H1 (cell line): ENCODE results near the gene IQCN. TPM values are rescaled to one million over a fixed set of nuclear protein-coding genes. Genes with fewer than 3 reads are reported as not detected.

Source experiments
- CTCF ChIA-PET: fragments of 300-600 bp; sonication (Branson Sonifier 250); formaldehyde crosslinking; loops from one replicate; lab custom pipeline; 2021; ENCODE audit not compliant: partially characterized antibody; lab: Charles Lee
- POLR2A ChIA-PET: fragments of 300-600 bp; sonication (Branson Sonifier 250); formaldehyde crosslinking; loops from one replicate; lab custom pipeline; 2021; ENCODE audit warnings: inconsistent platforms; ENCODE audit not compliant: partially characterized antibody; lab: Charles Lee
- DNase-seq, 2 experiments: peaks; one replicate each; pipeline versions ENCODE4 v3.0.0 to v3.0.0-alpha.2; 2010 to 2022; ENCODE audit warnings: low spot score in 2 of 2, low read depth in 1 of 2, mixed read lengths in 1 of 2
- FAIRE-seq: peaks from 2 replicates; lab custom pipeline; 2011; peaks lifted over from hg19 to GRCh38; lab: Jason Lieb, UNC
- H2AFZ ChIP-seq: 2 replicates; pipeline ENCODE4 v1.8.1; 2012; ENCODE audit warnings: low read length, inconsistent platforms
- H2AK5ac ChIP-seq: 2 replicates; pipeline ENCODE4 v1.6.1; 2013; ENCODE audit warnings: low read depth, low read length
- H2BK120ac ChIP-seq: replicated peaks from 2 replicates; pipeline ENCODE3; 2013; ENCODE audit warnings: low read depth, low read length, inconsistent platforms
- H2BK12ac ChIP-seq: 2 replicates; pipeline ENCODE4 v1.6.1; 2013; ENCODE audit warnings: low read depth, low read length
- H2BK15ac ChIP-seq: 2 replicates; pipeline ENCODE4 v1.6.1; 2013; ENCODE audit warnings: low read length
- H2BK20ac ChIP-seq: 2 replicates; pipeline ENCODE4 v1.6.1; 2013; ENCODE audit warnings: low read length
- H2BK5ac ChIP-seq: 2 replicates; pipeline ENCODE4 v1.6.1; 2013; ENCODE audit warnings: low read depth, low read length
- H3K14ac ChIP-seq: 2 replicates; pipeline ENCODE4 v1.6.1; 2013; ENCODE audit warnings: inconsistent platforms; ENCODE audit not compliant: insufficient read length
- H3K18ac ChIP-seq: 2 replicates; pipeline ENCODE4 v1.6.1; 2013; ENCODE audit warnings: low read length; ENCODE audit errors: extremely low read depth
- H3K23ac ChIP-seq: 2 replicates; pipeline ENCODE4 v1.6.1; 2013; ENCODE audit warnings: inconsistent platforms; ENCODE audit not compliant: insufficient read length
- H3K23me2 ChIP-seq: 2 replicates; pipeline ENCODE4 v1.6.1; 2013; ENCODE audit warnings: low read depth, low read length
- H3K27ac ChIP-seq: 2 replicates; pipeline ENCODE4 v1.6.1; 2011; ENCODE audit warnings: low read depth, low read length, inconsistent platforms
- H3K27me3 ChIP-seq, 4 experiments: replicated peaks in 1 of 4; 1 replicate in 1 of 4; 2 replicates in 3 of 4; pipeline versions ENCODE4 v1.6.1 to v1.8.1; 2011 to 2013; ENCODE audit warnings: low read length in 3 of 4, mild to moderate bottlenecking in 3 of 4, inconsistent platforms in 2 of 4, mixed read lengths in 2 of 4, moderate library complexity in 1 of 4; ENCODE audit not compliant: control insufficient read depth in 3 of 4, insufficient read depth in 3 of 4; ENCODE audit errors: extremely low read depth in 1 of 4
- H3K36me3 ChIP-seq, 4 experiments: 2 replicates each; pipeline versions ENCODE4 v1.6.1 to v1.8.1; 2011 to 2013; ENCODE audit warnings: mild to moderate bottlenecking in 4 of 4, low read length in 3 of 4, moderate library complexity in 2 of 4, control low read depth in 1 of 4, inconsistent platforms in 1 of 4; ENCODE audit not compliant: insufficient read depth in 4 of 4, control insufficient read depth in 2 of 4
- H3K4ac ChIP-seq: replicated peaks from 2 replicates; pipeline ENCODE3; 2013; ENCODE audit warnings: low read length, low read depth, mixed read lengths, inconsistent platforms; ENCODE audit not compliant: insufficient read length
- H3K4me1 ChIP-seq, 4 experiments: replicated peaks in 1 of 4; 1 replicate in 1 of 4; 2 replicates in 3 of 4; pipeline versions ENCODE4 v1.6.1 to v1.8.1; 2011 to 2013; ENCODE audit warnings: low read length in 3 of 4, inconsistent platforms in 2 of 4, mixed read lengths in 1 of 4; ENCODE audit not compliant: insufficient read depth in 4 of 4, control insufficient read depth in 3 of 4
- H3K4me2 ChIP-seq, 2 experiments: 2 replicates each; pipeline versions ENCODE4 v1.6.1 to v1.8.1; 2011 to 2013; ENCODE audit warnings: low read depth in 2 of 2, low read length in 2 of 2, control low read depth in 1 of 2, inconsistent platforms in 1 of 2, mild to moderate bottlenecking in 1 of 2; ENCODE audit not compliant: insufficient read depth in 1 of 2
- H3K4me3 ChIP-seq, 4 experiments: fragments of 200-600, 300-600 bp in 1 of 4; sonication (generic), shearing (Covaris generic), sonication (Bioruptor Twin) in 1 of 4; 2 replicates each; pipeline versions ENCODE4 v1.5.1 to v1.8.1; 2011 to 2016; ENCODE audit warnings: low read length in 4 of 4, low read depth in 3 of 4, control low read depth in 2 of 4, inconsistent platforms in 2 of 4, mild to moderate bottlenecking in 2 of 4, mixed read lengths in 1 of 4, moderate library complexity in 1 of 4; ENCODE audit not compliant: insufficient read depth in 2 of 4; ENCODE audit errors: extremely low read depth in 1 of 4
- H3K56ac ChIP-seq: replicated peaks from 2 replicates; pipeline ENCODE3; 2013; ENCODE audit warnings: low read depth, mild to moderate bottlenecking, mixed read lengths, low read length, inconsistent platforms; ENCODE audit not compliant: insufficient read length
- H3K79me1 ChIP-seq: 2 replicates; pipeline ENCODE4 v1.6.1; 2013; ENCODE audit warnings: low read depth, low read length, control low read depth
- H3K79me2 ChIP-seq, 2 experiments: 2 replicates each; pipeline versions ENCODE4 v1.6.1 to v1.8.1; 2012 to 2013; ENCODE audit warnings: low read length in 2 of 2, mild to moderate bottlenecking in 2 of 2, inconsistent platforms in 1 of 2; ENCODE audit not compliant: insufficient read depth in 2 of 2, control insufficient read depth in 1 of 2
- H3K9ac ChIP-seq, 4 experiments: replicated peaks in 1 of 4; 1 replicate in 1 of 4; 2 replicates in 3 of 4; pipeline versions ENCODE4 v1.6.1 to v1.8.1; 2011 to 2013; ENCODE audit warnings: low read depth in 3 of 4, low read length in 3 of 4, control low read depth in 2 of 4, mild to moderate bottlenecking in 2 of 4, moderate library complexity in 2 of 4, inconsistent platforms in 1 of 4; ENCODE audit errors: extremely low read depth in 1 of 4
- H3K9me3 ChIP-seq, 2 experiments: 2 replicates each; pipeline versions ENCODE4 v1.6.1 to v1.8.1; 2012 to 2013; ENCODE audit warnings: mild to moderate bottlenecking in 2 of 2, moderate library complexity in 2 of 2, control low read depth in 1 of 2, inconsistent platforms in 1 of 2, low read depth in 1 of 2, low read length in 1 of 2, mixed read lengths in 1 of 2; ENCODE audit not compliant: insufficient read depth in 2 of 2
- H4K20me1 ChIP-seq, 2 experiments: replicated peaks in 1 of 2; 2 replicates each; pipeline versions ENCODE3 to v1.8.1; 2011 to 2013; ENCODE audit warnings: inconsistent platforms in 2 of 2, low read length in 2 of 2, mild to moderate bottlenecking in 1 of 2; ENCODE audit not compliant: insufficient read depth in 2 of 2, control insufficient read depth in 1 of 2
- H4K5ac ChIP-seq: 2 replicates; pipeline ENCODE4 v1.6.1; 2013; ENCODE audit warnings: low read length, low read depth, mixed read lengths, inconsistent platforms; ENCODE audit not compliant: insufficient read length
- H4K8ac ChIP-seq: 2 replicates; pipeline ENCODE4 v1.8.0; 2013; ENCODE audit warnings: mild to moderate bottlenecking, moderate library complexity, low read length, inconsistent platforms; ENCODE audit not compliant: insufficient read depth; ENCODE audit errors: extremely low read depth
- H4K91ac ChIP-seq: replicated peaks from 2 replicates; pipeline ENCODE3; 2013; ENCODE audit warnings: low read length, mixed read lengths, inconsistent platforms; ENCODE audit not compliant: insufficient read length
- BCL11A ChIP-seq, 2 experiments: IDR thresholded peaks; one replicate each; pipeline ENCODE4 v1.6.1; 2011; ENCODE audit warnings: low read depth in 2 of 2, low read length in 2 of 2, mild to moderate bottlenecking in 2 of 2
- BRCA1 ChIP-seq: IDR thresholded peaks from 2 replicates; pipeline ENCODE4 v1.6.1; 2012; ENCODE audit warnings: low read depth, low read length, improper control_type of control experiment
- CBX8 ChIP-seq: fragments of 300-800, 300-1000 bp; sonication (generic); IDR thresholded peaks from 2 replicates; pipeline ENCODE4 v1.7.1; 2016; ENCODE audit warnings: low read depth, low read length, borderline replicate concordance
- EZH2 ChIP-seq: fragments of 200-600 bp; sonication (generic); IDR thresholded peaks from 2 replicates; pipeline ENCODE4 v1.7.1; 2012; ENCODE audit warnings: low read depth, mild to moderate bottlenecking, moderate library complexity, low read length, inconsistent platforms; ENCODE audit not compliant: severe bottlenecking
- GABPA ChIP-seq: IDR thresholded peaks from 2 replicates; pipeline ENCODE4 v1.6.1; 2011; ENCODE audit warnings: mild to moderate bottlenecking, low read length, moderate library complexity, borderline replicate concordance; ENCODE audit not compliant: insufficient read depth
- GTF2F1 ChIP-seq: IDR thresholded peaks from 2 replicates; pipeline ENCODE4 v1.6.1; 2012; ENCODE audit warnings: low read depth, low read length, improper control_type of control experiment, borderline replicate concordance
- KDM1A ChIP-seq: fragments of 200-600, 300-600 bp; sonication (generic); IDR thresholded peaks from 2 replicates; pipeline ENCODE4 v1.7.1; 2016; ENCODE audit warnings: mild to moderate bottlenecking, low read length, borderline replicate concordance
- KDM5A ChIP-seq: fragments of 200-600 bp; IDR thresholded peaks from 2 replicates; pipeline ENCODE4 v1.7.1; 2012; ENCODE audit warnings: mild to moderate bottlenecking, low read length, inconsistent platforms, mixed read lengths
- NANOG ChIP-seq: IDR thresholded peaks from 2 replicates; pipeline ENCODE4 v1.6.1; 2011; ENCODE audit warnings: low read length, low read depth, mild to moderate bottlenecking, inconsistent platforms; ENCODE audit not compliant: insufficient read depth, poor library complexity, severe bottlenecking
- RAD21 ChIP-seq, 2 experiments: IDR thresholded peaks in 1 of 2; conservative IDR thresholded peaks in 1 of 2; 2 replicates each; pipeline ENCODE4 v1.6.1; 2011; ENCODE audit warnings: low read depth in 2 of 2, low read length in 2 of 2, improper control_type of control experiment in 1 of 2, inconsistent platforms in 1 of 2, mild to moderate bottlenecking in 1 of 2, moderate library complexity in 1 of 2
- SP2 ChIP-seq: IDR thresholded peaks from 2 replicates; pipeline ENCODE4 v1.6.1; 2012; ENCODE audit warnings: mild to moderate bottlenecking, low read length, inconsistent platforms
- SP4 ChIP-seq: IDR thresholded peaks from 2 replicates; pipeline ENCODE4 v1.6.1; 2012; ENCODE audit warnings: low read length, inconsistent platforms
- SUZ12 ChIP-seq: fragments of 200-600 bp; sonication (generic); IDR thresholded peaks from 2 replicates; pipeline ENCODE4 v1.6.1; 2012; ENCODE audit warnings: mild to moderate bottlenecking, inconsistent platforms, low read length, moderate library complexity, mixed read lengths
- TEAD4 ChIP-seq: IDR thresholded peaks from 2 replicates; pipeline ENCODE4 v1.6.1; 2012; ENCODE audit warnings: low read depth, low read length, inconsistent platforms, mixed read lengths
- WGBS, 2 experiments: shearing (Covaris generic) in 1 of 2; methylation state at CpG; one replicate each; pipeline versions ENCODE4 v1.1.6 to v1.1.7; 2013 to 2015; ENCODE audit warnings: low lambda C conversion rate in 2 of 2, mixed read lengths in 2 of 2, inconsistent platforms in 1 of 2, low coverage in 1 of 2, missing lambda C conversion rate in 1 of 2; ENCODE audit not compliant: insufficient replicate concordance in 2 of 2, insufficient coverage in 1 of 2, insufficient read length in 1 of 2; ENCODE audit errors: extremely low coverage in 1 of 2, missing lambda C conversion rate in 1 of 2; 5-methylcytosine and 5-hydroxymethylcytosine counted together
- polyA plus RNA-seq, 7 experiments: library from polyadenylated mRNA; depleted of rRNA in 3 of 7; stranded (reverse) in 5 of 7; unstranded in 2 of 7; fragments of >200 nt in 5 of 7; fragments of 200-250 nt in 2 of 7; gene quantifications; 1 replicate in 5 of 7; 2 replicates in 1 of 7; 4 replicates in 1 of 7; pipeline versions ENCODE4 v1.2.1 to v1.2.3, GENCODE V29; 2011 to 2013; ENCODE audit warnings: missing spikeins in 2 of 7, mixed read lengths in 2 of 7
- total RNA-seq: library from RNA; stranded (reverse); fragmentation: NEBNext Ultra II Directional; extraction: Animal tissue kit (Norgen Biotek cat#: 25700); gene quantifications from 2 replicates; pipeline ENCODE4 v1.2.1, GENCODE V29; 2021

Gene IQCN
- total and polyA plus RNA-seq, 2 of the 8 experiments (the other 6 are each of a cell fraction or from before 2014, with no cell fraction given) = 0.36 to 1.0 TPM

- no peak overlapping the region for H4K5ac ChIP-seq
- POLR2A ChIA-PET = interaction anchor here (0.6 to 1.7 kb wide), 3 partner anchors 9 to 178 kb away, joined by 3 to 4 read pairs (median 3); no protein-coding TSS in a partner anchor
- H3K9me3 ChIP-seq = no peaks in the 10 kb centered on the region
- H3K79me1 ChIP-seq = no peaks in the 10 kb centered on the region; the same call in 1 of the 2 replicates
- no peak overlapping the region for H3K14ac ChIP-seq
- no peak overlapping the region for H4K91ac ChIP-seq
- no peaks in the 10 kb centered on the region for H3K79me2 ChIP-seq
- no peak for DNase-seq
- peaks cover 0 to 4% (median 0%) of the 10 kb centered on the region in 4 experiments; a peak in 3 of 7 replicates for H3K4me1 ChIP-seq
- H3K36me3 ChIP-seq = no peaks in the 10 kb centered on the region; a peak in 1 of 8 replicates
- H4K20me1 ChIP-seq = peaks cover 2 to 5% of the 10 kb centered on the region in 2 experiments
- H2BK20ac ChIP-seq = no peak overlapping the region
- no peak overlapping the region for H3K4ac ChIP-seq
- 93% methylated on average over 9 of the region's 9 CpGs; no CpG with 5 or more reads in 1 of the 2 experiments for WGBS, 2 experiments
- H3K23ac ChIP-seq = no peak overlapping the region
- H4K8ac ChIP-seq = no peak overlapping the region
- no peak overlapping the region for H2BK120ac ChIP-seq
- H3K23me2 ChIP-seq = no peaks in the 10 kb centered on the region; the same call in 1 of the 2 replicates
- no peak overlapping the region for H2BK12ac ChIP-seq
- no peak overlapping the region for H2BK15ac ChIP-seq
- CTCF ChIA-PET = interaction anchor here (0.6 to 5.5 kb wide), 11 partner anchors 9 to 191 kb away, joined by 3 to 33 read pairs (median 5); a partner anchor contains a TSS
- H3K4me3 ChIP-seq = no peak overlapping the region
- no peak overlapping the region for H2AFZ ChIP-seq
- H2BK5ac ChIP-seq = no peak overlapping the region
- FAIRE-seq = no peak
- H3K4me2 ChIP-seq = no peak overlapping the region
- H3K27me3 ChIP-seq = no peaks in the 10 kb centered on the region
- no peak overlapping the region for H3K18ac ChIP-seq
- no peak overlapping the region for H3K9ac ChIP-seq
- H3K27ac ChIP-seq = no peak overlapping the region
- no peak overlapping the region for H3K56ac ChIP-seq
- H2AK5ac ChIP-seq = no peak overlapping the region
- TF ChIP-seq GABPA (no peak), KDM5A (no peak), NANOG (no peak), SUZ12 (no peak), SP2 (no peak), GTF2F1 (no peak), TEAD4 (no peak), BRCA1 (no peak), SP4 (no peak), CBX8 (no peak), KDM1A (no peak), EZH2 (no peak), BCL11A (IDR thresholded peaks at IDR 0.05; ENCODE audit: low read depth in 2 of 2, low read length in 2 of 2) (no peak), RAD21 (IDR thresholded peaks at IDR 0.05 in 1 of 2, conservative IDR thresholded peaks at IDR 0.05 in 1 of 2; ENCODE audit: low read depth in 2 of 2, low read length in 2 of 2) (no peak)
Measured at GRCh38 chr19:18270326-18270725, 3.9 kb downstream of the IQCN start.
